Fibroblast of gingiva (primary cell): Measurements from ENCODE around the gene ZMYM3.
A peak's percentile ranks its signal among the peaks of the same experiment; 100 is the strongest.

Experiments
- DNase-seq: peaks from one replicate; pipeline ENCODE4 v3.0.0-alpha.2; 2011; ENCODE audit warnings: low read depth

Gene ZMYM3

GRCh38 chrX:71253253-71254091, 468 bp downstream of the ZMYM3 start:
- DNase-seq, result peak; percentile 10

DNA sequence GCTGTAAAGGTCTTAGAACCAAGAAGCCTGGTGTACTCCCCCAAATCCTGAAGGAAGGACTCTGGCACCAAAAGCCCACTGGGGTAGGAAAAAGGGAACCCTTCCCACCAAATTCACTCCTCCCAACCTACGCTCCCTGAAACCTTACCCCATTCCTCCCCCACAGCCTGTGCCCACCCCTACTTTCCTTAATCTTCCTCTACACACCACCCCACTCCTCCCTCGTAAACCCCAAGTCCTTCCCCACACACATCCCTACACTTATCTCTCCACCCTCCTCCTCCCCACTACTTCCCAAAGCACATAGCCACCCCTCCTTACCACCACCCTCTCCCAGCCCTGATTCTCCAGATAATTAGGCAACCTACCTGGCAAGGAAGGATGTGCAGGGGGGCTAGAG, 1.7 kb downstream of the ZMYM3 start:
- DNase-seq, result no peak

GRCh38 chrX:71251466-71251973, 2.4 kb downstream of the ZMYM3 start:
- DNase-seq, result no peak

DNA sequence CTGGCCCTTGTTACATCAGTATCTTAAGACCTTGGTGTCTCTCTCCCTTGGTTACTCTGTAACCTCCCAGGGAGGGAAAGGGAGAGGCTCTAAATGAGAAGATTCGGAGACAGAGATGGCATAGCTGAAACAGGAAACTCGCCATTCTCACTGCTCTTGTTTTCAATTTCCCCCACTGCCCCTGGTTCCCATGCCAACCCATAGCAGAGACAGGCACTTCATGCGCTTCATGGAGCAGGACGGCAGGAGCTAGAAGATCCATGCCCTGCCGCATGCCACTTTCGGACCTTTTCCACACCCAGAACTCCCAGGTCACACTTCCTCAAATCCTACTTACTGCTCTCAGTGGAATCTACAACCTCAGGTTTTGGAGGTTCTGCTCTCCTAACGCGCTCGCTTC, 3.1 kb downstream of the ZMYM3 start:
- DNase-seq, result no peak

GRCh38 chrX:71245159-71245558, 8.8 kb downstream of the ZMYM3 start:
- DNase-seq, result no peak

DNA sequence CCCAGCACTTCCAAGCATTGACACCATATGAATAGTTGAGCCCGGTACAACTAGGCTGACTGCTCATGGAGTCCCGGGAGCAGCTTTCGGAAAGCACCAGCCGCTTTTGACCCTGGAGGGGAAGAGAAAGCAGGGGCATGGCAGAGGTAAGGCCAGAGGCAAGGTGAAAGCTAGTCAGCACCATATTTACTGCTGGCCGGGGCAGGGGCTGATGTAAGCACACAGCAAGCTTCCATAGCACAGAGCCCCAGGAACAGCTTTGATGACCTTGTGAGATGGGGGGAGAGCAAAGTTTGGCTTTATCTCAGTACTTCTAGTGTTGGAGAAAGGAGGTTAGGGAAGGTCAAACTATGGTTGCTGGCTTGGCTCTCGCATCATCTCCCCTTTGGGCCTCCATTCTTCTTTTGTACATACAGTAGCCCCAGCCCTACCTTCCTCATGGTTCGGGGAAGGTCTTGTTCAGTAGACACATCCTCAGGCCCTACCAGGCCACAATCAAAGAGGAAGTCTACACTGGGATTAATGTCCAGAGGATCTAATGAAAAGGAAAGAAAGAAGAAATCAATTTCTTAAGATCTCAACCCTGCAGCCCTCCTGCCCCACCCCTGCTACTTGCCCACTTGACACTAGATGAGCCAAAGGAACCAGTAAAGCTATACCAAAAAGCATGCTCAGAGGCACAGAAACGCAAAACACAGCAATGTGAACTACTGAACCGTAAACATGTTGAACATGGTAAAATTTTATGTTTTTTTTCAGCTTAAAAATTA, 9.4 kb downstream of the ZMYM3 start:
- no peak for DNase-seq

- DNase-seq, result no peak
Observed at GRCh38 chrX:71241301-71241700, 12.6 kb downstream of the ZMYM3 start.

DNA sequence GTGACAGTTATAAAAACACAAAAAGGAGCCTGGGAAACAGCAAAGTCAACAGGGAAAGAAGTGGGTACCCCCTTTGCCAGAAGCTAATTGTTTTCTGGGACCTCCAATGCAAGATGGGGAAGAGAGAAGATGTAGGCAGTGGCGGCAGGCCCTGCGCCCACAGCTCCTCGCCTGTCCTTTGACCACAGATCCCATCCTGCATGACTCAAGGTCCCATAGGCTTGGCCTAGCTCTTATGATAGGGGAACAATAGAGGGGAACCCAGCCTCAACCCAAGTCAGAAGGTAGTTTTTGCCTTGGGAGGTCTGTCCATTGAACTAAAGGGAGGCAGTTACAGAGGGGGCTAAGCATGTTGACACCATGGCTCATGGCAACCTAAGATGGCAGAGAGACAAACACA, 14.2 kb downstream of the ZMYM3 start:
- no peak for DNase-seq

- no peak for DNase-seq
Observed at GRCh38 chrX:71236836-71237235, 17.1 kb downstream of the ZMYM3 start.

DNA sequence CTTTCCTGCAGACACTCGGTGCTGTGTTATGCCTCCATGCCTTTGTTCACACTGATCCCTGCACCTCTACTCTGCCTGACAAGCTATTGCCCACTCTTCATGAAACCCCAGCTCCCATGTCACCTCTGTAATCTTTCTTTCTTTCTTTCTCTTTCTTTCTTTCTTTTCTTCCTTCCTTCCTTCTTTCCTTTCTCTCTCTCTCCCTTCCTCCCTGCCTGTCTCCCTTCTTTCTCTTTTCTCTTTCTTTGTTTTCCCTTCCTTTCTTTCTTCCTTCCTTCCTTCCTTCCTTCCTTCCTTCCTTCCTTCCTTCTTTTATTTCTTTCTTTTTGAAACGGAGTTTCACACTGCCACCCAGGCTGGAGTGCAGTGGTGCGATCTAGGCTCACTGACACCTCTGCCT, 18.5 kb downstream of the ZMYM3 start:
- no peak for DNase-seq

GRCh38 chrX:71228063-71228642, 25.8 kb downstream of the ZMYM3 start:
- DNase-seq, result no peak

GRCh38 chrX:71227370-71228062, 26.4 kb downstream of the ZMYM3 start:
- DNase-seq, result no peak

DNA sequence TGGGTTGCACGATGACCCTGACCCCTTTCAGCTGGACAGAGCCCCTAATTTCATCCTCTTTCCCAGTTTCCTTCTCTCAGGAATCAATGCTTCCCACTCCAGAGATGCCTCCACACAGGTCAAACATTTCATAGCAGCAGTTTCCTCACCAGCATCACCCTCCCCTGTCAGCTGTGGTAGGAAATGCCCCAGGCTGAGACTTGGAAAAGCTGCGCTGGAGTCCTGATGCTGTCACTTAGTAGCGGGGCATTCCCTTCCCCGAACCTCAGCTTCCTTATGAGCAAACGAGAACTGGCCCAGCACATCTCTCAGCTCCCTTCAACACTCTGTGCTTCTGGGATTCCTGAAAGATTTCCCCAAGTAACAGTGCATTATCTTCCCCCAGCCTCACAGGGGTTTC, 28.3 kb downstream of the ZMYM3 start:
- no peak for DNase-seq

DNA sequence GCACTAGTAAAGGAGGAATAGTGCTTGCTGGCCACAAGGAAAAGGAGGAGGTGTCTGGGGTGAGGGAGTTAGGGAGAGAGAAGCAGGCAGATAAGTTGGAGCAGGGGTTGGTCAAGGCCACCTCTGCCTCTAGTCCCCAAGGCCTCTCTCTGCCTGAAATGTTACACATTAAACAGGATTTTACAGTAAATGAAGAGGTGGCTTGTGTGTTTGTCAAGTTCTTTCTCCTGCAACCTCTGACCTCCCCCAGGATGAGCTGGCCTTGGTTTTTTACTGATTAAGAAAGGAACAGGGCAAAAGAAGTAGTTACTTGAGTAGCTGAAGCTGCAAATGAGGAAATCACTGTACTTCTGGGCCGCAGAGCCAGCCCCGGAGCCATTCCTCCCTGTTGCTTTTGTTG, 28.9 kb downstream of the ZMYM3 start:
- no peak for DNase-seq

GRCh38 chrX:71224098-71224708, 29.7 kb downstream of the ZMYM3 start:
- no peak for DNase-seq

DNA sequence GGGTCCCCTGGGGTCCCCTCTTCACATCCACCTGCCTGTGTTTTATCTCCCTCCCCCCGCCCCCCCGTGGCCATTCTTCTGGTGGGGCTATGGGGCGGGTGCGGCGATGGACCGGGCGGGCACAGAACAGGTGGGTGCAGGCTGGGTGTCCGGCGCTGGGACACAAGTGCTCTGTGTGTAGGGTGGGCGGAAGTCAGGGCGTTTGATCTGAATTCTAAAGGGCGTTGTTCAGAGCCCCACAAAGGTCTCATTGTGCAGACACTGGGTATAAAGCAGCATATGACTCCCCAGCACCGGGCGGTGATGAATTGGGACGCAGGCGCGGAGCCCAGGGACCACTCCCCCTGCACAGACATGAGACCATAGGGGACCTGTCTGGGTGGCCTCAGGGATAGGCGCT, 31.0 kb downstream of the ZMYM3 start, which contains the start of gene GJB1:
Gene GJB1 (plus strand): TSS at position 296 of the 400 bp plus-strand sequence. CDS start 484 bp downstream, outside the sequence.
- no peak for DNase-seq

GRCh38 chrX:71221145-71221544, 32.8 kb downstream of the ZMYM3 start:
- DNase-seq, result no peak

DNA sequence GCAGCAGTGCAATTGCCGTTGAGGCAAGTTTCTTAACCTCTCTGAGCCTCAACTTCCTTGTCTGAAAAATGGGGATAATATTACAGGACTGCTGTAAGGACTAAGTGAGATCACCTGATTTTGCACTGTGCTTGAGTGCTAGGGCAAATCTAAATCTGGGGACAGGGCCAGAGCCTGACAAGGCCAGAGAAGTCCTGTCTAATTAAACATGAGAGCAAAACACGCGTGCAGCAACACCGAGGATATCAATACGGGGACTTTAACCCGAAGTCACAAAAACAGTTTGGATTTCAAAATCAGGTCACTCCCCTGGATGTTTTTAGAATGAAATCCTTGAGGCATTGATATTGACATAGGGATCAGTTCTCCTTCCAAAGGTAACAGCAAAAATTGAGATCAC, 36.6 kb downstream of the ZMYM3 start:
- no peak for DNase-seq

GRCh38 chrX:71216485-71216884, 37.5 kb downstream of the ZMYM3 start:
- DNase-seq, result no peak

- DNase-seq, result no peak
Observed at GRCh38 chrX:71215338-71215912, 38.5 kb downstream of the ZMYM3 start.

DNA sequence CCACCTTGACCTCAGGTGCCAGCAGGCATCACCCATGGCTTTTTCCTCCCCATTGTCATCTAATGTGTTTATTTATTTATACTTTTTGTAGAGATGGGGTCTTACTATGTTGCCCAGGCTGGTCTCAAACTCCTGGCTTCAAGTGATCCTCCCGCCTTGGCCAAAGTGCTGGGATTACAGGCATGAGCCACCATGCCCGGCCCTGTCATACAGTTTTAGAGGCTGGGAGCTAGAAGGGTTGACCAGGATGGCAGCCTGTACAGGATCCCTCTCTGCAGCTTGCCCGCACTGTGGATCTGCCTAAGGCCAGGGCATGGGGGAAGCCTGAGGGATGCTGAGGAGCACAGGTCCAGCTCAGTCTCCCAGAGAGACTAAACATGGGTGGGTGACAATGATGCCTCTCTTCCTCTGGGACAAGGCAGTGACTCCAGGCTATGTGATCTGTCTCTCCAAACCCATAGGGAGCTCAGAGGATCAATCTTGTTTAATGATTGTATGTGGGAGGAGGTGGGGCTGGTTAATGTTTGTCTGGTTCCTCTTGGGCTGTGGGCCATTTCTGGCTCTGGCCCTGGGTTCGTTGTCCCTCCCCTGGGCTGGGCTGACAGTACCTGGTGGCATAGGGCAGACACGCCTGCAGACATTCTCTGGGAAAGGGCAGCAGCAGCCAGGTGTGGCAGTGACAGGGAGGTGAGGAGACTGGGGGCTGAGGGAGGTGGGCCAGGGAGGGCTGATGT, 39.2 kb downstream of the ZMYM3 start:
- DNase-seq, result no peak
